NCI-H187 treated with DMSO at 0.1 percent for 48 hours (cell line): ENCODE results near the gene IGF2.
"Not testable (repeated sequence)": the region's sequence is repeated elsewhere in the genome, so short reads cannot be mapped to it uniquely, and the experiment has no call there.

Experiments used
- DNase-seq: peaks from one replicate; lab custom pipeline; 2025; lab: John Stamatoyannopoulos, UW

The IGF2 gene

GRCh38 chr11:2136209-2136951 lies 2.8 kb downstream of the IGF2 start:
- DNase-seq: no peak

GRCh38 chr11:2135648-2136201 lies 3.5 kb downstream of the IGF2 start:
- no peak for DNase-seq

GRCh38 chr11:2135018-2135569 lies 4.1 kb downstream of the IGF2 start:
- no peak for DNase-seq

GRCh38 chr11:2134022-2135010 lies 4.9 kb downstream of the IGF2 start:
- DNase-seq: no peak

GRCh38 chr11:2133241-2134021 lies 5.8 kb downstream of the IGF2 start:
- no peak for DNase-seq

- DNase-seq: no peak
Observed at GRCh38 chr11:2132874-2133240, 6.3 kb downstream of the IGF2 start.

GRCh38 chr11:2132246-2132645 lies 6.9 kb downstream of the IGF2 start:
- DNase-seq: no peak

- DNase-seq: no peak
Observed at GRCh38 chr11:2131371-2132236, 7.6 kb downstream of the IGF2 start.

GRCh38 chr11:2130881-2131352 lies 8.3 kb downstream of the IGF2 start:
- DNase-seq: no peak

GRCh38 chr11:2129699-2130366 lies 9.4 kb downstream of the IGF2 start:
- DNase-seq: no peak

- no peak for DNase-seq
Observed at GRCh38 chr11:2129308-2129698, 9.9 kb downstream of the IGF2 start.

- DNase-seq: no peak
Observed at GRCh38 chr11:2128511-2129307, 10.5 kb downstream of the IGF2 start.

GRCh38 chr11:2128130-2128510 lies 11.1 kb downstream of the IGF2 start:
- no peak for DNase-seq

- DNase-seq: no peak
Observed at GRCh38 chr11:2127482-2128129, 11.6 kb downstream of the IGF2 start.

GRCh38 chr11:2126520-2127085 lies 12.6 kb downstream of the IGF2 start:
- DNase-seq: no peak

- DNase-seq: not testable (repeated sequence)
Observed at GRCh38 chr11:2124736-2125484, 14.3 kb downstream of the IGF2 start.

- no peak for DNase-seq
Observed at GRCh38 chr11:2123628-2123960, 15.6 kb downstream of the IGF2 start.
